ENCODE results near the gene CRABP2.

GRCh38 chr1:156676820-156677615 lies 28.4 kb downstream of the CRABP2 start, which contains the start of gene NES:
- TF ChIP-seq, protein P1, sequence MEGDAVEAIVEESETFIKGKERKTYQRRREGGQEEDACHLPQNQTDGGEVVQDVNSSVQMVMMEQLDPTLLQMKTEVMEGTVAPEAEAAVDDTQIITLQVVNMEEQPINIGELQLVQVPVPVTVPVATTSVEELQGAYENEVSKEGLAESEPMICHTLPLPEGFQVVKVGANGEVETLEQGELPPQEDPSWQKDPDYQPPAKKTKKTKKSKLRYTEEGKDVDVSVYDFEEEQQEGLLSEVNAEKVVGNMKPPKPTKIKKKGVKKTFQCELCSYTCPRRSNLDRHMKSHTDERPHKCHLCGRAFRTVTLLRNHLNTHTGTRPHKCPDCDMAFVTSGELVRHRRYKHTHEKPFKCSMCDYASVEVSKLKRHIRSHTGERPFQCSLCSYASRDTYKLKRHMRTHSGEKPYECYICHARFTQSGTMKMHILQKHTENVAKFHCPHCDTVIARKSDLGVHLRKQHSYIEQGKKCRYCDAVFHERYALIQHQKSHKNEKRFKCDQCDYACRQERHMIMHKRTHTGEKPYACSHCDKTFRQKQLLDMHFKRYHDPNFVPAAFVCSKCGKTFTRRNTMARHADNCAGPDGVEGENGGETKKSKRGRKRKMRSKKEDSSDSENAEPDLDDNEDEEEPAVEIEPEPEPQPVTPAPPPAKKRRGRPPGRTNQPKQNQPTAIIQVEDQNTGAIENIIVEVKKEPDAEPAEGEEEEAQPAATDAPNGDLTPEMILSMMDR (IDR thresholded peaks at IDR 0.05; ENCODE audit: insufficient read depth, low read length, poor library complexity, severe bottlenecking), result no peak
- no peak for TF ChIP-seq EZH2phosphoT487 (conservative IDR thresholded peaks at IDR 0.05; ENCODE audit: low read length)

Measured in SU-DHL-6 (cell line).